Body of pancreas (tissue), 4 donors: ENCODE data around the gene DOCK4. TPM values are rescaled to one million over a fixed set of nuclear protein-coding genes. Genes with fewer than 3 reads are reported as not detected.

Experiments
- ATAC-seq: fragments of 150-250 bp; one replicate; pipeline ENCODE4 v1.9.1; 2016
- DNase-seq, 4 donors: peaks; one replicate each; pipeline ENCODE4 v3.0.0-alpha.2; 2019
- H3K27ac ChIP-seq, 4 donors: fragments of 200-600 bp; sonication (generic); 1 replicate in 3 of 4; 2 replicates in 1 of 4; pipeline versions ENCODE4 v1.5.1 to v1.6.1; 2016 to 2019; ENCODE audit warnings: mild to moderate bottlenecking in 1 of 4, mixed read lengths in 1 of 4, moderate library complexity in 1 of 4
- H3K27me3 ChIP-seq, 2 donors: fragments of 200-600 bp; sonication (generic); one replicate each; pipeline ENCODE4 v1.6.0; 2016; ENCODE audit warnings: mild to moderate bottlenecking in 1 of 2
- H3K36me3 ChIP-seq, 2 donors: fragments of 200-600 bp; sonication (generic); replicated peaks in 1 of 2; 2 replicates each; pipeline ENCODE4 v1.5.1; 2016; ENCODE audit warnings: low read depth in 2 of 2; ENCODE audit not compliant: insufficient read depth in 1 of 2
- H3K4me1 ChIP-seq: fragments of 200-600 bp; sonication (generic); one replicate; pipeline ENCODE4 v1.6.0; 2016
- H3K4me3 ChIP-seq, 2 donors: fragments of 200-600 bp; sonication (generic); 1 replicate in 1 of 2; 2 replicates in 1 of 2; pipeline ENCODE4 v1.5.1; 2016 to 2019
- H3K9me3 ChIP-seq, 3 donors: fragments of 200-600 bp; sonication (generic); 1 replicate in 2 of 3; 2 replicates in 1 of 3; pipeline ENCODE4 v1.5.1; 2016
- CTCF ChIP-seq, 7 experiments: fragments of 450-650 bp in 4 of 7; fragments of 200-600 bp in 3 of 7; sonication (generic) in 3 of 7; IDR thresholded peaks; one replicate each; pipeline ENCODE4 v1.5.1; 2016 to 2019; ENCODE audit warnings: antibody characterized with exemption in 7 of 7
- POLR2A ChIP-seq, 3 donors: fragments of 450-650 bp; IDR thresholded peaks; one replicate each; pipeline ENCODE4 v1.6.1; 2016; ENCODE audit warnings: antibody characterized with exemption in 3 of 3, mild to moderate bottlenecking in 2 of 3
- WGBS, 2 donors: methylation state at CpG; one replicate each; pipeline ENCODE4 v1.1.5; 2017; 5-methylcytosine and 5-hydroxymethylcytosine counted together
- intact Hi-C: fragments of 100-400 bp; cut with DNase I; formaldehyde crosslinking; loops from one replicate; pipeline ENCODE4 v1.15.1; 2023
- total RNA-seq, 2 donors: library from RNA; depleted of rRNA; stranded (reverse); fragments of >200 nt; gene quantifications; one replicate each; pipeline ENCODE4 v1.1.0, GENCODE V29; 2016

DOCK4 gene
- total RNA-seq, 2 donors from 2014 or later = 24.9 to 34.6 TPM

- Histone ChIP-seq H3K4me1 (peaks cover 20% of the 10 kb centered on the region), H3K27me3 (no peaks in the 10 kb centered on the region), H3K27ac (peak overlapping the region; percentile 71 to 96 (median 86)), H3K36me3 (no peaks in the 10 kb centered on the region), H3K4me3 (peak overlapping the region; percentile 62 to 79), H3K9me3 (no peaks in the 10 kb centered on the region)
- WGBS, 2 donors = 1% methylated on average over 22 to 69 of the region's 69 CpGs
- TF ChIP-seq CTCF (IDR thresholded peaks at IDR 0.05) (no peak), POLR2A (IDR thresholded peaks at IDR 0.05) (no peak)
- DNase-seq (peak; percentile 51 to 68 (median 59)), ATAC-seq (peak; percentile 30)
- intact Hi-C loops = no loop called here
Measured at GRCh38 chr7:112205343-112206237, 609 bp downstream of the DOCK4 start.

- H3K4me3 ChIP-seq = peak overlapping the region; percentile 62 to 79
- no peaks in the 10 kb centered on the region for H3K27me3 ChIP-seq
- H3K27ac ChIP-seq = peak overlapping the region; percentile 71 to 96 (median 86)
- intact Hi-C loops = no loop called here
- no peaks in the 10 kb centered on the region for H3K36me3 ChIP-seq
- no peaks in the 10 kb centered on the region for H3K9me3 ChIP-seq
- DNase-seq (peak in 1 of 4 donors; percentile 17), ATAC-seq (no peak)
- H3K4me1 ChIP-seq = peaks cover 18% of the 10 kb centered on the region
- no peak for TF ChIP-seq CTCF (IDR thresholded peaks at IDR 0.05)
- TF ChIP-seq POLR2A (IDR thresholded peaks at IDR 0.05) = no peak
- 1 to 2% methylated on average over 14 of the region's 14 CpGs for WGBS, 2 donors
Measured at GRCh38 chr7:112204499-112205342, 1.5 kb downstream of the DOCK4 start.

GRCh38 chr7:112203365-112203739 lies 2.8 kb downstream of the DOCK4 start:
- Histone ChIP-seq H3K36me3 (no peaks in the 10 kb centered on the region), H3K27ac (no peak overlapping the region), H3K4me1 (peaks cover 18% of the 10 kb centered on the region), H3K4me3 (no peak overlapping the region), H3K9me3 (no peaks in the 10 kb centered on the region), H3K27me3 (no peaks in the 10 kb centered on the region)
- ATAC-seq (no peak), DNase-seq (no peak)
- intact Hi-C loops = no loop called here
- TF ChIP-seq CTCF (IDR thresholded peaks at IDR 0.05) = no peak
- no peak for TF ChIP-seq POLR2A (IDR thresholded peaks at IDR 0.05)
- WGBS, 2 donors = 51 to 57% methylated on average over 4 of the region's 4 CpGs

GRCh38 chr7:112202816-112203215 lies 3.4 kb downstream of the DOCK4 start:
- intact Hi-C loops = no loop called here
- 26 to 33% methylated on average over 2 of the region's 2 CpGs for WGBS, 2 donors
- TF ChIP-seq CTCF (IDR thresholded peaks at IDR 0.05) (no peak), POLR2A (IDR thresholded peaks at IDR 0.05) (no peak)
- no peaks in the 10 kb centered on the region for H3K36me3 ChIP-seq
- no peaks in the 10 kb centered on the region for H3K27me3 ChIP-seq
- H3K4me3 ChIP-seq = no peak overlapping the region
- DNase-seq = peak; percentile 30 to 56 (median 40)
- no peak for ATAC-seq
- H3K9me3 ChIP-seq = no peaks in the 10 kb centered on the region
- no peak overlapping the region for H3K27ac ChIP-seq
- H3K4me1 ChIP-seq = peaks cover 15% of the 10 kb centered on the region
